ENCODE data around the gene CNPPD1.

Gene CNPPD1

GRCh38 chr2:219176818-219177551, at the start of gene CNPPD1:
TSS of gene CNPPD1 (minus strand) at chr2:219176925. CDS start at chr2:219176828, 97 bp downstream.
- DNase-seq (ENCODE audit: low read depth in 2 of 2, low spot score in 1 of 2), result peak; percentile 48 to 67

- DNase-seq (ENCODE audit: low read depth in 2 of 2, low spot score in 1 of 2), result no peak
Measured at GRCh38 chr2:219225350-219225749, 48.6 kb upstream of the CNPPD1 start.

GRCh38 chr2:219223831-219224610, 47.3 kb upstream of the CNPPD1 start:
- DNase-seq (ENCODE audit: low read depth in 2 of 2, low spot score in 1 of 2), result no peak

- DNase-seq (ENCODE audit: low read depth in 2 of 2, low spot score in 1 of 2), result no peak
Measured at GRCh38 chr2:219221957-219222518, 45.3 kb upstream of the CNPPD1 start.

DNA sequence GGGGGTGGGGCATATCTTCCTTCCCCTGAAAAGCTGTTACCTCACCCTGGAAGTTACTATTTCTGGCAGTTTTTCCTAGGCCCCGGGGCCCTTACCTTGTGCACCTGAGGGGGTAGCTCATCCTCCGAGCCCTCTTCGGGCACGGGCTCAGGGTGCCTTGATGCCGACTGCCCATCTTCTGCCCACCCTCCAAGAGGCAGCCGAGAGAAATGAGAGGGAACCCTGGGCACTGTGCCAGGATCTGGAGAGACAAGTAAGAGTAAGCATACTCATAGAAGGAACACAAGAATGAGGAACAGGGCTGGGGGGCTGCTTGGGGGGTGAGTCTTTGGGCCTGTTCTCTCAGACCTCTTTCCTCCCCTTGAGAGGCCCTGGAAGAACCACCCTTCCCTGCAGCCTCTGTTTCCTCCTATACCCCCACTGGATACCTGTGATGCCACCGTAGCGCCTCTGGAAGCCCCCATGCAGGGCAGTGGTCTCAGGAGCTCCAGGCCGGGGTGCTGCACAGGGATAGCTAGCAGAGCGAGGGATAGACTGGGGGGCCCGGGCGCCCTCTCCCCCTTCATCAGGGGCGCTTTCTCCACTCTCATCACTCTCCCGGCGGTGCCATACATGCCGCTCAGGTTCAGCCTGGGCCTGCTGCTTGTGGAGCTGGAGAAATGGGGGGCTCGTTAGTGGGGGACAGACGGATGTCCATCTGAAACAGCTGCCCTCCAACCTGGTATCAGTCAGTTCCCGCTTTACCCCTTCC, 44.1 kb upstream of the CNPPD1 start:
- no peak for DNase-seq (ENCODE audit: low read depth in 2 of 2, low spot score in 1 of 2)

- no peak for DNase-seq (ENCODE audit: low read depth in 2 of 2, low spot score in 1 of 2)
Measured at GRCh38 chr2:219219784-219220532, 43.2 kb upstream of the CNPPD1 start.

DNA sequence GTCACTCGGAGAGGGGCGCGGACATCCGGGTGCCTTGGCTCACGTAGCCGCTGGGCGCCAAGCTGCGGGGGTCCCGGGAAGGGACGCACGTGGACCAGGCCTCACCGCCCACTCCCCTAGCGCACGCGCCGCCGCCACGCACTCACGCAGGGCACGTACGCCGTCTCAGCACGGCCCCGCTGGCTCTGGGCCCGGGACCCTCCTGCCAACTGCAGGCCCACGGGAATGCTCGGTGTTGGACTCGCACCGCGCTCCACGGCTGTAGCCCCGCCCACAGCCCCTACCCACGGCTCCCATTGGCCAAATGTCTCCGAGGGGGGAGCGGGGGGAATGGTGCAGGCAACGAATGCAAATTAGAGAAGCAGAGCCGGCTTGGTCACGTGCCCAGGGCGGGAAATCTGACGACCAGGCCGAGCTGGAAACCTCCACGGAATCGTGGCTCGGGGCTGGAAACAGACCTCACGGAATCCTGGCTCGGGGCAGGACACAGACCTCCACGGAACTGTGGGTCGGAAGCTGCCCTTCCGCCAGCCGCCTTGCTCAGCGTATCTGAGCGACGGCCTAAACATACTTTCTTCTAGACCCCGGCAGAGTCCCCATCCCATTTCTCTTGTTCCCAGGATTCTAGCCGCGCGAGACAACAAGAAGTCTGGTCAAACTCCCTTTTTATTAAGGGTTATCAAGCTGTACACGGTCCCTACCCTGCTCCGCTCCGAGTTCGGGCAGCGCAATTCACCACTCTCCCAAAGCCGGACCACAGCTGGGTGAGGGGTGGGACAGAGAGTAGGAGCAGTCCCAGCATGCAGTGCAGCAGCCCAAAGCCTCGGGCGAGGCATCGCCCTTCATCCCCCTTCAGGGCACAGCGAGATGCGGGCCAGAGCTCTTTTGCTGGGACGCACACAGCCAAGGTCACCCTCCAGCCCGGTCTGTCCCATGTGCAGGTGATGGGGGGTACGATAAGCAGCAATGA, 42.3 kb upstream of the CNPPD1 start, which contains the start of gene ABCB6:
ABCB6 (minus strand) TSS at position 227 of the 970 bp plus-strand sequence. CDS start 285 bp downstream, outside the sequence.
- DNase-seq (ENCODE audit: low read depth in 2 of 2, low spot score in 1 of 2), result peak; percentile 76 to 78

- no peak for DNase-seq (ENCODE audit: low read depth in 2 of 2, low spot score in 1 of 2)
Measured at GRCh38 chr2:219218217-219218731, 41.5 kb upstream of the CNPPD1 start.

- DNase-seq (ENCODE audit: low read depth in 2 of 2, low spot score in 1 of 2), result no peak
Measured at GRCh38 chr2:219216535-219216915, 39.8 kb upstream of the CNPPD1 start.

DNA sequence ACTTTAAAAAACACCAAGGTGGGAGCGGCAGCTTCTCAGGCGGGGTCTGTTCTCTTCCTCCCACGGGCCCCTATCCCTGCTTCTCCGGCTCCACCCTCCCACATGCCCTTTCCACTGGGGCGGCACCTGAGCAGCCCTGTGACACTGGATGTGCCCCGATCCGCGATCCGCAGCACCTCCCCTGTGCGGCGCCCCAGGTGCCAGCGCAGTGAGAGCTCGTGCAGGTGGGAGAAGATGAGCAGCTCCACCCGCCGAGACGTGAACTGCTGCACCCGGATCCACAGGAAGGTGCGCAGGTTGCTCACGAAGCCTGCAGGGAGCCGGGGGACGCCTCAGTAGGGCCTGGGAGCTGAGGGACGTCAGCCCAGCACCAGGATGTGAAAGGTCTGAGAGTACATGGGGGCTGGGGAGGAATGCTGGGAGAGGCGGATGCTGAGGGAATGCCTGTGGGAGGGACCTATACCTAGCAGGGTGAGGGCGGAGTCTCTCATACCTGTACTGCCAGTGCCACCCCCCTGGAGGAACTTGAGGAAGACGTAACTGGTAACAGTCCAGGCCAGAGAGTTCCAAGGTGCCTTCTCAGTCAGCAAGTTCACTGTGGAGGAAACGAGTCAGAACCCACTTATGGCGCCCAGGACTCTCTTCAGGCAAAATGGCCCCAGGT, 39.3 kb upstream of the CNPPD1 start:
- DNase-seq (ENCODE audit: low read depth in 2 of 2, low spot score in 1 of 2), result no peak

GRCh38 chr2:219214786-219215185, 38.1 kb upstream of the CNPPD1 start:
- no peak for DNase-seq (ENCODE audit: low read depth in 2 of 2, low spot score in 1 of 2)

- DNase-seq (ENCODE audit: low read depth in 2 of 2, low spot score in 1 of 2), result no peak
Measured at GRCh38 chr2:219214141-219214540, 37.4 kb upstream of the CNPPD1 start.

DNA sequence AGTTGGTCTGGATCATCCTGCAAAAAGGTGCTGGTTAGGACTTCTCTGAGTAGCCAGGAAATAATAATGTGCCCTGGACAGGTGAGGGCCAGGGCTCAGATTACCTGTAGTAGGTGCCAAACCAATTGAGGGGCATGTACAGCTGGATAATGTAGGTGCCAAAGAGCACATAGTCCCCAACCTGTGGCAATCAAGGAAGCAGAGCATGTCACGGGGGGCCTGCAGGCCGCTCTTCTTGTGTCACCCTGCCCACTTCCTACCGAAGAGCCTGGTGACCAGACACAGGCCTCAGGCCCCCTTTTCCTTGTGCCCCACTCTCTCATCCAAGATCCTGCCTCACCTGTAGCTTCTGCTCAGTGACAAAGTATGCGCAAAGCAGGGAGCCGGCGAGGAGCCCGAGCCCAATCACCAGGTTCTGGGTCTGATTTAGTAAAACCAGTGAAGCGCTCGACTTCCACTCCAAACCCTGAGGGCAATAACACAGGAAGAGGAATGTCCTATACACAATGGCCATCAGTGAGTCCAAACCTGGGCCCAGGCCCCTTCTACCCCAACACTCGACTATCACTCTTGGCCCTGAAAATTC, 36.9 kb upstream of the CNPPD1 start:
- no peak for DNase-seq (ENCODE audit: low read depth in 2 of 2, low spot score in 1 of 2)

DNA sequence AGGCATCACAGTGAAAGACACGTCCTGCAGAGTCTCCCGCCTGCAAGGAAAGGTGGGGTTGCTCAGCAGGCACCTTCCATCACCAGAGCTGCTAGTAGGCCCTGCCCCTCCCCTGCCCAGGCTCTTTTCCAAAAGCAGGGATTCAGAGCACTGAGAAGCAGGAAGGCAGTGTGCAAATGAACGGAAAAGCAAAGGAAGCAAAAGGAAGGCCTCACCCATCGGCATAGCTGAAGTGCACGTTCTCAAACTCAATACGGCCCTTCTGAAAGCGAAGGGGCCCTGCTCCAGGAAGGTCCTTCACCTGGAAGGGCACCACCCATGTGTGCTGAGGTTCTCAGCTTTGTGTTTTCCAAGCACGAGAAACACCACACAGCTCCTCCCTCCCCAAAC, 36.3 kb upstream of the CNPPD1 start:
- no peak for DNase-seq (ENCODE audit: low read depth in 2 of 2, low spot score in 1 of 2)

- DNase-seq (ENCODE audit: low read depth in 2 of 2, low spot score in 1 of 2), result no peak
Measured at GRCh38 chr2:219210886-219211362, 34.2 kb upstream of the CNPPD1 start.

- DNase-seq (ENCODE audit: low read depth in 2 of 2, low spot score in 1 of 2), result no peak
Measured at GRCh38 chr2:219210196-219210885, 33.6 kb upstream of the CNPPD1 start.
